Measurements from ENCODE around the gene TTC27.
"Not testable (repeated sequence)": the region's sequence is repeated elsewhere in the genome, so short reads cannot be mapped to it uniquely, and the experiment has no call there.

The TTC27 gene

GRCh38 chr2:32721376-32721775 is 93.5 kb downstream of the TTC27 start:
- no peak for DNase-seq

- no peak for DNase-seq
Measured at GRCh38 chr2:32723467-32724079, 95.7 kb downstream of the TTC27 start.

GRCh38 chr2:32726678-32727077 is 98.8 kb downstream of the TTC27 start:
- DNase-seq, result not testable (repeated sequence)

GRCh38 chr2:32727157-32727556 is 99.3 kb downstream of the TTC27 start:
- no peak for DNase-seq

- DNase-seq, result not testable (repeated sequence)
Measured at GRCh38 chr2:32730958-32731357, 103.1 kb downstream of the TTC27 start.

- DNase-seq, result no peak
Measured at GRCh38 chr2:32732120-32732519, 104.3 kb downstream of the TTC27 start.

GRCh38 chr2:32732912-32733472 is 105.1 kb downstream of the TTC27 start:
- no peak for DNase-seq

- DNase-seq, result no peak
Measured at GRCh38 chr2:32735348-32735747, 107.5 kb downstream of the TTC27 start.

GRCh38 chr2:32738939-32739338 is 111.1 kb downstream of the TTC27 start:
- no peak for DNase-seq

- DNase-seq, result no peak
Measured at GRCh38 chr2:32739664-32740063, 111.8 kb downstream of the TTC27 start.

- no peak for DNase-seq
Measured at GRCh38 chr2:32741575-32741974, 113.7 kb downstream of the TTC27 start.

GRCh38 chr2:32742376-32742775 is 114.5 kb downstream of the TTC27 start:
- no peak for DNase-seq

- no peak for DNase-seq
Measured at GRCh38 chr2:32743480-32744236, 115.8 kb downstream of the TTC27 start.

- DNase-seq, result no peak
Measured at GRCh38 chr2:32745191-32745590, 117.3 kb downstream of the TTC27 start.

GRCh38 chr2:32745675-32746074 is 117.8 kb downstream of the TTC27 start:
- DNase-seq, result no peak

- no peak for DNase-seq
Measured at GRCh38 chr2:32746669-32747068, 118.8 kb downstream of the TTC27 start.

- DNase-seq, result no peak
Measured at GRCh38 chr2:32748158-32748557, 120.3 kb downstream of the TTC27 start.

- no peak for DNase-seq
Measured at GRCh38 chr2:32750880-32751279, 123.0 kb downstream of the TTC27 start.

GRCh38 chr2:32752205-32752604 is 124.4 kb downstream of the TTC27 start:
- DNase-seq, result no peak

- no peak for DNase-seq
Measured at GRCh38 chr2:32752952-32753351, 125.1 kb downstream of the TTC27 start.

GRCh38 chr2:32754676-32755075 is 126.8 kb downstream of the TTC27 start:
- not testable (repeated sequence) for DNase-seq

GRCh38 chr2:32755666-32756065 is 127.8 kb downstream of the TTC27 start:
- DNase-seq, result no peak

- DNase-seq, result no peak
Measured at GRCh38 chr2:32756074-32756727, 128.4 kb downstream of the TTC27 start.

GRCh38 chr2:32758232-32758631 is 130.4 kb downstream of the TTC27 start:
- no peak for DNase-seq
